NCI-H82 (cell line): ENCODE measurements around the gene EMP3.

Experiments used
- DNase-seq: peaks from one replicate; lab custom pipeline; 2025; lab: John Stamatoyannopoulos, UW

Gene EMP3

GRCh38 chr19:48379058-48379457 lies 53.7 kb downstream of the EMP3 start:
- DNase-seq, result no peak
